ENCODE data around the gene ADIPOQ.

ADIPOQ gene

GRCh38 chr3:186844908-186845307, 2.4 kb downstream of the ADIPOQ start:
- TF ChIP-seq ZBTB10 (tag by site-specific recombination; IDR thresholded peaks at IDR 0.05) (no peak), GLI2 (tag by site-specific recombination; IDR thresholded peaks at IDR 0.05; ENCODE audit: borderline replicate concordance, low read depth) (no peak), ZFHX2 (tag by site-specific recombination; conservative IDR thresholded peaks at IDR 0.05) (peak; percentile 92), ZSCAN4 (tag by site-specific recombination; IDR thresholded peaks at IDR 0.05) (0 out of 2 replicates have a peak, but pooled peaks have one; percentile 32), EGR2 (tag by site-specific recombination; IDR thresholded peaks at IDR 0.05; ENCODE audit: low read depth) (peak; percentile 97)
- H3K27ac ChIP-seq (ENCODE audit: extremely low read depth, low read depth, low read length), result no peak overlapping the region
- ChIA-PET POLR2A (no interaction called here), CTCF (interaction anchor here (2.4 kb wide), 1 partner anchor 320 kb away, joined by 11 read pairs; no protein-coding TSS in a partner anchor)
- no peaks in the 10 kb centered on the region for H3K9me3 ChIP-seq (ENCODE audit: control insufficient read depth, insufficient read depth, low read depth, low read length)
- no peaks in the 10 kb centered on the region for H3K36me3 ChIP-seq (ENCODE audit: control insufficient read depth in 2 of 2, insufficient read depth in 1 of 2, low read length in 2 of 2)
- no peak overlapping the region for H3K4me3 ChIP-seq (ENCODE audit: low read depth, low read length)
- H3K4me1 ChIP-seq (ENCODE audit: control insufficient read depth, insufficient read depth, low read length), result no peaks in the 10 kb centered on the region

GRCh38 chr3:186845756-186846155, 3.2 kb downstream of the ADIPOQ start:
- H3K27ac ChIP-seq (ENCODE audit: extremely low read depth, low read depth, low read length), result no peak overlapping the region
- no peak for TF ChIP-seq ZNF558 (tag by site-specific recombination; IDR thresholded peaks at IDR 0.05)
- TF ChIP-seq ZNF175 (tag by site-specific recombination; IDR thresholded peaks at IDR 0.05), result no peak
- no peak for TF ChIP-seq ZNF280D (tag by site-specific recombination; IDR thresholded peaks at IDR 0.05)
- no peak for TF ChIP-seq ZNF548 (tag by site-specific recombination; IDR thresholded peaks at IDR 0.05)
- no peak for TF ChIP-seq ZNF701 (tag by site-specific recombination; IDR thresholded peaks at IDR 0.05)
- no peak for TF ChIP-seq ZNF221 (tag by site-specific recombination; IDR thresholded peaks at IDR 0.05; ENCODE audit: borderline replicate concordance)
- no peak for TF ChIP-seq ZNF776 (tag by site-specific recombination; IDR thresholded peaks at IDR 0.05; ENCODE audit: borderline replicate concordance)
- no peak for TF ChIP-seq ZNF658 (tag by site-specific recombination; IDR thresholded peaks at IDR 0.05)
- TF ChIP-seq ZNF19 (tag by site-specific recombination; IDR thresholded peaks at IDR 0.05; ENCODE audit: low read depth), result no peak
- no peak for TF ChIP-seq ZNF843 (tag by site-specific recombination; IDR thresholded peaks at IDR 0.05)
- no peak for TF ChIP-seq ZNF140 (tag by site-specific recombination; IDR thresholded peaks at IDR 0.05)
- no peak for TF ChIP-seq ZNF488 (tag by site-specific recombination; IDR thresholded peaks at IDR 0.05)
- TF ChIP-seq ZNF513 (tag by site-specific recombination; IDR thresholded peaks at IDR 0.05), result no peak
- CTCF ChIA-PET, result interaction anchor here (0.6 to 2.4 kb wide), 2 partner anchors 37 to 319 kb away, joined by 3 to 11 read pairs; no protein-coding TSS in a partner anchor
- no peaks in the 10 kb centered on the region for H3K4me1 ChIP-seq (ENCODE audit: control insufficient read depth, insufficient read depth, low read length)
- POLR2A ChIA-PET, result no interaction called here
- no peak overlapping the region for H3K4me3 ChIP-seq (ENCODE audit: low read depth, low read length)
- H3K9me3 ChIP-seq (ENCODE audit: control insufficient read depth, insufficient read depth, low read depth, low read length), result no peaks in the 10 kb centered on the region
- no peaks in the 10 kb centered on the region for H3K36me3 ChIP-seq (ENCODE audit: control insufficient read depth in 2 of 2, insufficient read depth in 1 of 2, low read length in 2 of 2)

All from HEK293 (cell line).